Prostate gland (tissue), 2 donors: ENCODE measurements around the gene THAP5.
"Not testable (repeated sequence)": the region's sequence is repeated elsewhere in the genome, so short reads cannot be mapped to it uniquely, and the experiment has no call there.

ENCODE experiments used
- CTCF ChIP-seq, 4 experiments: fragments of 200-600 bp in 2 of 4; fragments of 450-650 bp in 2 of 4; sonication (generic) in 2 of 4; IDR thresholded peaks; 1 replicate in 3 of 4; 2 replicates in 1 of 4; pipeline ENCODE4 v1.5.1; 2016 to 2019; ENCODE audit warnings: antibody characterized with exemption in 4 of 4, mild to moderate bottlenecking in 2 of 4, moderate library complexity in 2 of 4
- POLR2A ChIP-seq: fragments of 450-650 bp; IDR thresholded peaks from one replicate; pipeline ENCODE4 v1.6.1; 2016; ENCODE audit warnings: antibody characterized with exemption, mild to moderate bottlenecking

- not testable (repeated sequence) for TF ChIP-seq POLR2A; CTCF (IDR thresholded peaks at IDR 0.05)
These were observed 12.8 kb downstream of the THAP5 start for GRCh38 chr7:108556665-108557064.
